OCI-LY3 (cell line): ENCODE data around the gene ZNF471.

ENCODE experiments used
- H2AFZ ChIP-seq: fragments of 200-600, 300-600 bp; shearing (Covaris generic); 2 replicates; pipeline ENCODE4 v1.6.0; 2014; ENCODE audit warnings: antibody characterized with exemption, low read depth, low read length
- H3K27ac ChIP-seq: fragments of 200-600, 300-600 bp; sonication (generic); 2 replicates; pipeline ENCODE4 v1.5.1; 2014; ENCODE audit warnings: mild to moderate bottlenecking, low read length, moderate library complexity, mixed read lengths
- H3K27me3 ChIP-seq: fragments of 200-600, 300-600 bp; sonication (generic); 2 replicates; pipeline ENCODE4 v1.6.1; 2014; ENCODE audit warnings: low read depth, low read length, mixed read lengths
- H3K36me3 ChIP-seq: fragments of 200-600, 300-600 bp; sonication (generic); replicated peaks from 2 replicates; pipeline ENCODE3; 2014; ENCODE audit warnings: low read depth, low read length, mixed read lengths
- H3K4me1 ChIP-seq: fragments of 300-600, 200-600 bp; sonication (generic); 2 replicates; pipeline ENCODE4 v1.6.1; 2014; ENCODE audit warnings: low read length, mixed read lengths
- H3K4me2 ChIP-seq: fragments of 200-600, 300-600 bp; sonication (generic); 2 replicates; pipeline ENCODE4 v1.6.1; 2014; ENCODE audit warnings: low read length, mixed read lengths
- H3K4me3 ChIP-seq: fragments of 300-600, 200-600 bp; sonication (generic); 2 replicates; pipeline ENCODE4 v1.5.1; 2014; ENCODE audit warnings: antibody characterized with exemption, mild to moderate bottlenecking, low read length, moderate library complexity
- H3K79me2 ChIP-seq: fragments of 300-600, 200-600 bp; shearing (Covaris generic); 2 replicates; pipeline ENCODE4 v1.6.1; 2014; ENCODE audit warnings: mild to moderate bottlenecking, low read length, mixed read lengths
- H3K9ac ChIP-seq: fragments of 300-600, 200-600 bp; shearing (Covaris generic); 2 replicates; pipeline ENCODE4 v1.6.0; 2014; ENCODE audit warnings: mild to moderate bottlenecking, low read length, moderate library complexity
- H3K9me3 ChIP-seq: fragments of 200-600, 300-600 bp; shearing (Covaris generic); 2 replicates; pipeline ENCODE4 v1.6.1; 2014; ENCODE audit warnings: low read length, mixed read lengths; ENCODE audit not compliant: insufficient read depth
- H4K20me1 ChIP-seq: fragments of 200-600, 300-600 bp; sonication (generic); 2 replicates; pipeline ENCODE4 v1.6.1; 2016; ENCODE audit warnings: low read length, mixed read lengths; ENCODE audit not compliant: insufficient read depth
- EZH2phosphoT487 ChIP-seq: fragments of 200-600 bp; shearing (Covaris generic); IDR thresholded peaks from 2 replicates; pipeline ENCODE4 v1.6.1; 2018; ENCODE audit warnings: antibody characterized with exemption, mixed run types, low read depth
- TF ChIP-seq, protein P1 (sequence below): fragments of 200-600, 300-600 bp; sonication (generic); IDR thresholded peaks from 2 replicates; pipeline ENCODE4 v1.5.1; 2014; ENCODE audit warnings: antibody characterized with exemption, low read length, low read depth

ZNF471 gene

DNA sequence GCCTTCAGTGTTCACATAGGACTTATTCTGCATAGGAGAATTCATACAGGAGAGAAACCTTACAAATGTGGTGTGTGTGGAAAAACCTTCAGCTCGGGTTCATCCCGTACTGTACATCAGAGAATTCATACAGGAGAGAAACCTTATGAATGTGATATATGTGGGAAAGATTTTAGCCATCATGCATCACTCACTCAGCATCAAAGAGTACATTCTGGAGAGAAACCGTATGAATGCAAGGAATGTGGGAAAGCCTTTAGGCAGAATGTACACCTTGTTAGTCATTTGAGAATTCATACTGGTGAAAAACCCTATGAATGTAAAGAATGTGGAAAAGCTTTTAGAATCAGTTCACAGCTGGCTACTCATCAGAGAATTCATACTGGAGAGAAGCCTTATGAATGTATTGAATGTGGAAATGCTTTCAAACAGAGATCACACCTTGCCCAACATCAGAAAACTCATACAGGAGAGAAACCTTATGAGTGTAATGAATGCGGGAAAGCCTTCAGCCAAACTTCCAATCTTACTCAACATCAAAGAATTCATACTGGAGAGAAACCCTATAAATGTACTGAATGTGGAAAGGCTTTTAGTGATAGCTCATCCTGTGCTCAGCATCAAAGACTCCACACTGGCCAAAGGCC, 17.7 kb downstream of the ZNF471 start:
- Histone ChIP-seq H3K4me3 (no peak overlapping the region), H3K79me2 (no peaks in the 10 kb centered on the region), H2AFZ (no peak overlapping the region), H3K27me3 (no peaks in the 10 kb centered on the region), H4K20me1 (no peaks in the 10 kb centered on the region), H3K27ac (no peak overlapping the region), H3K4me2 (no peak overlapping the region), H3K9me3 (peaks cover 42% of the 10 kb centered on the region; the same call in 1 of the 2 replicates), H3K36me3 (no peaks in the 10 kb centered on the region), H3K9ac (no peak overlapping the region), H3K4me1 (no peaks in the 10 kb centered on the region)
- TF ChIP-seq, protein P1, sequence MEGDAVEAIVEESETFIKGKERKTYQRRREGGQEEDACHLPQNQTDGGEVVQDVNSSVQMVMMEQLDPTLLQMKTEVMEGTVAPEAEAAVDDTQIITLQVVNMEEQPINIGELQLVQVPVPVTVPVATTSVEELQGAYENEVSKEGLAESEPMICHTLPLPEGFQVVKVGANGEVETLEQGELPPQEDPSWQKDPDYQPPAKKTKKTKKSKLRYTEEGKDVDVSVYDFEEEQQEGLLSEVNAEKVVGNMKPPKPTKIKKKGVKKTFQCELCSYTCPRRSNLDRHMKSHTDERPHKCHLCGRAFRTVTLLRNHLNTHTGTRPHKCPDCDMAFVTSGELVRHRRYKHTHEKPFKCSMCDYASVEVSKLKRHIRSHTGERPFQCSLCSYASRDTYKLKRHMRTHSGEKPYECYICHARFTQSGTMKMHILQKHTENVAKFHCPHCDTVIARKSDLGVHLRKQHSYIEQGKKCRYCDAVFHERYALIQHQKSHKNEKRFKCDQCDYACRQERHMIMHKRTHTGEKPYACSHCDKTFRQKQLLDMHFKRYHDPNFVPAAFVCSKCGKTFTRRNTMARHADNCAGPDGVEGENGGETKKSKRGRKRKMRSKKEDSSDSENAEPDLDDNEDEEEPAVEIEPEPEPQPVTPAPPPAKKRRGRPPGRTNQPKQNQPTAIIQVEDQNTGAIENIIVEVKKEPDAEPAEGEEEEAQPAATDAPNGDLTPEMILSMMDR, result no peak

- H3K36me3 ChIP-seq, result no peaks in the 10 kb centered on the region
- no peaks in the 10 kb centered on the region for H3K27me3 ChIP-seq
- H4K20me1 ChIP-seq, result no peaks in the 10 kb centered on the region
- H2AFZ ChIP-seq, result no peak overlapping the region
- no peak overlapping the region for H3K4me3 ChIP-seq
- H3K4me1 ChIP-seq, result no peaks in the 10 kb centered on the region
- no peaks in the 10 kb centered on the region for H3K79me2 ChIP-seq
- no peak overlapping the region for H3K27ac ChIP-seq
- no peaks in the 10 kb centered on the region; the same call in none of the 2 replicates for H3K9me3 ChIP-seq
- no peak for TF ChIP-seq EZH2phosphoT487
- TF ChIP-seq, protein P1, result no peak
- H3K4me2 ChIP-seq, result no peak overlapping the region
- H3K9ac ChIP-seq, result no peak overlapping the region
Observed at GRCh38 chr19:56537442-56537841, 29.8 kb downstream of the ZNF471 start.

DNA sequence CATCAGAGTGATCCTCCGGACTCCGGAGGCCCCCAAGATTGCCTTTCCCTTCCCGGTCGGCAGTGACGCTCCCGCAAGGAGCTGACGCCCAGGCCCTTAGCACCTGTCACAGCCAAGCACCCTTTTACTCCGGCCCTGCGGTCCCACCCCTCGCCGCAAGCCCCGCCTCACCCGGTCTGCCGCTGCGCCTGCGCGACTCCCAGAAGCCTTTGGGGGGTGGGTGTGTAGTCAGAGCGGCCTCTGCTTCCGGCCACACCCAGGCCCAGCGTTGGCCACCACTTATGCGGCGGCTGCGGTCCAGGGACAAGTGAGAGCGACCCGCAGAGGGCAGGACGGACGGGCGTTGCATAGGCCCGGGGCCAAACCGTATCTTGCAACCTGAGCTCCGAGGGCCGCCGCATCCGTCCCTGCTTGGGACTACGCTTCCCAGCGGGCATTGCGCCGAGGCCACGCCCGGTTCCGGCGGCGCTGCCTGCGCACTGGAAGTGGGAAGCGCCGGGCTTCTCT, 30.7 kb downstream of the ZNF471 start:
- Histone ChIP-seq H3K4me1 (no peaks in the 10 kb centered on the region), H3K4me2 (no peak overlapping the region), H3K27ac (no peak overlapping the region), H3K27me3 (no peaks in the 10 kb centered on the region), H3K4me3 (no peak overlapping the region), H3K36me3 (no peaks in the 10 kb centered on the region), H4K20me1 (no peaks in the 10 kb centered on the region), H2AFZ (no peak overlapping the region), H3K9me3 (peaks cover under 1% of the 10 kb centered on the region), H3K9ac (no peak overlapping the region), H3K79me2 (no peaks in the 10 kb centered on the region)
- TF ChIP-seq EZH2phosphoT487, result no peak
- TF ChIP-seq, protein P1, result no peak

GRCh38 chr19:56538761-56539263, 31.2 kb downstream of the ZNF471 start, which contains the start of gene ZFP28:
TSS of gene ZFP28 (plus strand) at chr19:56538948. CDS start at chr19:56539019, 71 bp downstream.
- no peaks in the 10 kb centered on the region for H3K79me2 ChIP-seq
- no peaks in the 10 kb centered on the region for H3K4me1 ChIP-seq
- no peak within 1 kb of the TSS for H3K27ac ChIP-seq
- H3K9ac ChIP-seq, result no peak within 1 kb of the TSS
- no peak within 1 kb of the TSS for H2AFZ ChIP-seq
- H4K20me1 ChIP-seq, result no peaks in the 10 kb centered on the region
- H3K4me2 ChIP-seq, result no peak within 1 kb of the TSS
- TF ChIP-seq, protein P1, result no peak
- TF ChIP-seq EZH2phosphoT487, result no peak
- H3K4me3 ChIP-seq, result no peak within 1 kb of the TSS
- peaks cover 4% of the 10 kb centered on the region for H3K9me3 ChIP-seq
- no peaks in the 10 kb centered on the region for H3K36me3 ChIP-seq
- H3K27me3 ChIP-seq, result no peaks in the 10 kb centered on the region
